Vagina (tissue), 2 donors: ENCODE measurements around the gene FOXO3. TPM values are rescaled to one million over a fixed set of nuclear protein-coding genes. Genes with fewer than 3 reads are reported as not detected.
A peak's percentile ranks its signal among the peaks of the same experiment; 100 is the strongest.

Source experiments
- DNase-seq, 2 donors: peaks; one replicate each; pipeline ENCODE4 v3.0.0-alpha.2; 2017; ENCODE audit errors: extremely low spot score in 2 of 2
- H3K27ac ChIP-seq: fragments of 200-600 bp; sonication (generic); one replicate; pipeline ENCODE4 v1.5.1; 2019
- H3K27me3 ChIP-seq: fragments of 200-600 bp; sonication (generic); one replicate; pipeline ENCODE4 v1.5.1; 2019
- H3K36me3 ChIP-seq, 2 donors: fragments of 200-600 bp; sonication (generic); one replicate each; pipeline ENCODE4 v1.5.1; 2017 to 2019
- H3K4me1 ChIP-seq: fragments of 200-600 bp; sonication (generic); one replicate; pipeline ENCODE4 v1.5.1; 2019
- H3K4me3 ChIP-seq, 2 donors: fragments of 200-600 bp; sonication (generic); 1 replicate in 1 of 2; 2 replicates in 1 of 2; pipeline ENCODE4 v1.5.1; 2016 to 2019
- H3K9me3 ChIP-seq: fragments of 200-600 bp; sonication (generic); one replicate; pipeline ENCODE4 v1.5.1; 2019
- CTCF ChIP-seq, 3 experiments: fragments of 450-650 bp in 2 of 3; fragments of 200-600 bp in 1 of 3; sonication (generic) in 1 of 3; IDR thresholded peaks; one replicate each; pipeline ENCODE4 v1.5.1; 2017 to 2019; ENCODE audit warnings: antibody characterized with exemption in 3 of 3, mild to moderate bottlenecking in 2 of 3, moderate library complexity in 2 of 3
- POLR2A ChIP-seq, 2 donors: fragments of 450-650 bp; IDR thresholded peaks; one replicate each; pipeline ENCODE4 v1.6.1; 2017; ENCODE audit warnings: antibody characterized with exemption in 2 of 2, mild to moderate bottlenecking in 2 of 2, moderate library complexity in 2 of 2
- POLR2AphosphoS5 ChIP-seq, 2 donors: sonication (generic); formaldehyde crosslinking; IDR thresholded peaks; one replicate each; pipeline ENCODE4 v1.9.0; 2017; ENCODE audit warnings: antibody characterized with exemption in 2 of 2, mild to moderate bottlenecking in 2 of 2, low read depth in 1 of 2; ENCODE audit not compliant: insufficient read depth in 1 of 2
- intact Hi-C: fragments of 100-400 bp; cut with DNase I; formaldehyde crosslinking; loops from one replicate; pipeline ENCODE4 v1.15.1; 2023
- total RNA-seq: library from RNA; depleted of rRNA; stranded (reverse); fragments of >200 nt; gene quantifications from one replicate; pipeline ENCODE4 v1.2.3, GENCODE V29; 2016

FOXO3 gene
- total RNA-seq, 1 donor from 2014 or later, result 110 TPM

GRCh38 chr6:108549741-108550140 lies 11.0 kb upstream of the FOXO3 start:
- Histone ChIP-seq H3K36me3 (no peaks in the 10 kb centered on the region), H3K27me3 (no peaks in the 10 kb centered on the region), H3K27ac (no peak overlapping the region), H3K4me1 (no peaks in the 10 kb centered on the region), H3K9me3 (no peaks in the 10 kb centered on the region), H3K4me3 (no peak overlapping the region)
- DNase-seq, result no peak
- intact Hi-C loops, result loop anchor here (10.0 kb wide), 1 partner anchor 835 kb away; the partner anchor contains the start of gene CD164
- TF ChIP-seq POLR2AphosphoS5 (IDR thresholded peaks at IDR 0.05; ENCODE audit: insufficient read depth in 1 of 2, low read depth in 1 of 2), result no peak
- TF ChIP-seq POLR2A (IDR thresholded peaks at IDR 0.05), result no peak
- TF ChIP-seq CTCF (IDR thresholded peaks at IDR 0.05), result no peak

- H3K36me3 ChIP-seq, result no peaks in the 10 kb centered on the region
- no peaks in the 10 kb centered on the region for H3K27me3 ChIP-seq
- intact Hi-C loops, result loop anchor here (10.0 kb wide), 1 partner anchor 835 kb away; the partner anchor contains the start of gene CD164
- H3K4me1 ChIP-seq, result peaks cover 5% of the 10 kb centered on the region
- no peaks in the 10 kb centered on the region for H3K9me3 ChIP-seq
- no peak overlapping the region for H3K27ac ChIP-seq
- TF ChIP-seq CTCF (IDR thresholded peaks at IDR 0.05) (no peak), POLR2A (IDR thresholded peaks at IDR 0.05) (no peak), POLR2AphosphoS5 (IDR thresholded peaks at IDR 0.05; ENCODE audit: insufficient read depth in 1 of 2, low read depth in 1 of 2) (no peak)
- H3K4me3 ChIP-seq, result no peak overlapping the region
- no peak for DNase-seq
Measured at GRCh38 chr6:108550256-108550655, 10.5 kb upstream of the FOXO3 start.

- intact Hi-C loops, result loop anchor here (10.0 kb wide), 1 partner anchor 829 kb away; the partner anchor contains the start of gene CD164
- no peaks in the 10 kb centered on the region for H3K36me3 ChIP-seq
- peak overlapping the region; percentile 99 for H3K27ac ChIP-seq
- peaks cover 28% of the 10 kb centered on the region for H3K4me1 ChIP-seq
- H3K27me3 ChIP-seq, result no peaks in the 10 kb centered on the region
- no peak for DNase-seq
- TF ChIP-seq POLR2AphosphoS5 (IDR thresholded peaks at IDR 0.05; ENCODE audit: insufficient read depth in 1 of 2, low read depth in 1 of 2) (peak in 1 of 2 donors; percentile 59), POLR2A (IDR thresholded peaks at IDR 0.05) (no peak), CTCF (IDR thresholded peaks at IDR 0.05) (no peak)
- no peaks in the 10 kb centered on the region for H3K9me3 ChIP-seq
- H3K4me3 ChIP-seq, result no peak overlapping the region
Measured at GRCh38 chr6:108555399-108556052, 5.2 kb upstream of the FOXO3 start.

GRCh38 chr6:108556250-108556649 lies 4.5 kb upstream of the FOXO3 start:
- no peak for TF ChIP-seq POLR2A (IDR thresholded peaks at IDR 0.05)
- no peak for TF ChIP-seq CTCF (IDR thresholded peaks at IDR 0.05)
- TF ChIP-seq POLR2AphosphoS5 (IDR thresholded peaks at IDR 0.05; ENCODE audit: insufficient read depth in 1 of 2, low read depth in 1 of 2), result no peak
- intact Hi-C loops, result loop anchor here (10.0 kb wide), 1 partner anchor 829 kb away; the partner anchor contains the start of gene CD164
- no peak for DNase-seq
- no peaks in the 10 kb centered on the region for H3K27me3 ChIP-seq
- H3K27ac ChIP-seq, result peak overlapping the region; percentile 99
- H3K36me3 ChIP-seq, result no peaks in the 10 kb centered on the region
- no peaks in the 10 kb centered on the region for H3K9me3 ChIP-seq
- H3K4me1 ChIP-seq, result peaks cover 28% of the 10 kb centered on the region
- no peak overlapping the region for H3K4me3 ChIP-seq
